GM12875 (cell line): ENCODE data around the gene SELENOV.

Experiments
- H3K4me3 ChIP-seq: one replicate; pipeline ENCODE4 v1.5.1; 2011; ENCODE audit warnings: low read depth, low read length, control low read depth
- CTCF ChIP-seq: IDR thresholded peaks from 2 replicates; pipeline ENCODE4 v1.5.1; 2011; ENCODE audit warnings: low read depth, mild to moderate bottlenecking, control low read depth, inconsistent platforms, low read length, moderate library complexity, borderline replicate concordance; ENCODE audit not compliant: insufficient read depth

Gene SELENOV

GRCh38 chr19:39512988-39513387 is 2.0 kb upstream of the SELENOV start:
- H3K4me3 ChIP-seq = no peak overlapping the region
- no peak for TF ChIP-seq CTCF

- no peak for TF ChIP-seq CTCF
- H3K4me3 ChIP-seq = peak overlapping the region; percentile 12
These were observed 732 bp downstream of the SELENOV start for GRCh38 chr19:39515551-39516191.

GRCh38 chr19:39516270-39516669 is 1.3 kb downstream of the SELENOV start:
- H3K4me3 ChIP-seq = no peak overlapping the region
- no peak for TF ChIP-seq CTCF

GRCh38 chr19:39517432-39517831 is 2.5 kb downstream of the SELENOV start:
- no peak for TF ChIP-seq CTCF
- no peak overlapping the region for H3K4me3 ChIP-seq

- no peak for TF ChIP-seq CTCF
- H3K4me3 ChIP-seq = no peak overlapping the region
These were observed 3.5 kb downstream of the SELENOV start for GRCh38 chr19:39518458-39518857.

GRCh38 chr19:39518975-39519374 is 4.0 kb downstream of the SELENOV start:
- TF ChIP-seq CTCF = no peak
- no peak overlapping the region for H3K4me3 ChIP-seq
